ENCODE results near the gene TOM1.

DNA sequence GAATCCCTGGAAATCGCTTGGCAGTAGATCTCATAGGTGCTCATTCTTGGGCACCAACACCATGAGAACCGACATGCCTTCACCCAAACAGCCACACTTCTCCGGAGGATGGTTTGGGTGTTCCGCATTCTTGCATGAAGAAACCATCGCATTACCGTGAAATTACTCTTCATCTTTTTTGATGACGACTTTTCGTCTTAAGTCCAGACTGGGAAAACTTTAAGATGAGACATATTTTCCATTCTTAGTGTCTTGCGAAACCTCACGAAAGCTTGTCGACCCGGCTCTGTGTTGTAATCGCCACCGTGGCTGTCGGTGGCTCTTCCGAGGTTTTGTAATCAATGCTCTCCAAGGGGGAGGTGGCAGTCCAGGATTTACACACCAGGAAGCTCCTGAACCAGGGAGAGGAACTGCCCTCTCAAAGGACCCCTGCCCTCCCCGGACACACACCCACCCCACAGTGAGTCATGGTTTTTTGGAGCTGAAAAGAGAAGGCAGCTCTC lies 1.7 kb downstream of the TOM1 start:
- TF ChIP-seq, protein P1, sequence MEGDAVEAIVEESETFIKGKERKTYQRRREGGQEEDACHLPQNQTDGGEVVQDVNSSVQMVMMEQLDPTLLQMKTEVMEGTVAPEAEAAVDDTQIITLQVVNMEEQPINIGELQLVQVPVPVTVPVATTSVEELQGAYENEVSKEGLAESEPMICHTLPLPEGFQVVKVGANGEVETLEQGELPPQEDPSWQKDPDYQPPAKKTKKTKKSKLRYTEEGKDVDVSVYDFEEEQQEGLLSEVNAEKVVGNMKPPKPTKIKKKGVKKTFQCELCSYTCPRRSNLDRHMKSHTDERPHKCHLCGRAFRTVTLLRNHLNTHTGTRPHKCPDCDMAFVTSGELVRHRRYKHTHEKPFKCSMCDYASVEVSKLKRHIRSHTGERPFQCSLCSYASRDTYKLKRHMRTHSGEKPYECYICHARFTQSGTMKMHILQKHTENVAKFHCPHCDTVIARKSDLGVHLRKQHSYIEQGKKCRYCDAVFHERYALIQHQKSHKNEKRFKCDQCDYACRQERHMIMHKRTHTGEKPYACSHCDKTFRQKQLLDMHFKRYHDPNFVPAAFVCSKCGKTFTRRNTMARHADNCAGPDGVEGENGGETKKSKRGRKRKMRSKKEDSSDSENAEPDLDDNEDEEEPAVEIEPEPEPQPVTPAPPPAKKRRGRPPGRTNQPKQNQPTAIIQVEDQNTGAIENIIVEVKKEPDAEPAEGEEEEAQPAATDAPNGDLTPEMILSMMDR (IDR thresholded peaks at IDR 0.05): no peak
- no peak for TF ChIP-seq ZFX (IDR thresholded peaks at IDR 0.05; ENCODE audit: borderline replicate concordance)

Data from 22Rv1 (cell line).